HFFc6 (cell line): ENCODE measurements around the gene PCYT2. TPM values are rescaled to one million over a fixed set of nuclear protein-coding genes. Genes with fewer than 3 reads are reported as not detected.

Experiments used
- DNase-seq: peaks from one replicate; pipeline ENCODE4 v3.0.0-alpha.2; 2018
- H3K27ac Mint-ChIP-seq: 2 replicates; pipeline ENCODE4 v1.8.0; 2020; ENCODE audit warnings: mild to moderate bottlenecking, mixed read lengths
- H3K27me3 Mint-ChIP-seq: 2 replicates; pipeline ENCODE4 v1.8.0; 2021; ENCODE audit warnings: mild to moderate bottlenecking, moderate library complexity, mixed read lengths; ENCODE audit not compliant: insufficient read depth
- H3K36me3 Mint-ChIP-seq: 2 replicates; pipeline ENCODE4 v1.8.0; 2021; ENCODE audit warnings: low read depth, mixed read lengths
- H3K4me1 Mint-ChIP-seq: 2 replicates; pipeline ENCODE4 v1.8.0; 2020; ENCODE audit warnings: low read depth, mixed read lengths
- H3K4me3 Mint-ChIP-seq: 2 replicates; pipeline ENCODE4 v1.8.0; 2020; ENCODE audit warnings: mild to moderate bottlenecking, moderate library complexity, mixed read lengths
- H3K9me3 Mint-ChIP-seq: 2 replicates; pipeline ENCODE4 v1.8.0; 2020; ENCODE audit warnings: mild to moderate bottlenecking, mixed read lengths
- total RNA-seq, 6 experiments: library from RNA; stranded (reverse); fragmentation: NEBNext Ultra II Directional; extraction: Animal tissue kit (Norgen Biotek cat#: 25700); gene quantifications; 2 replicates in 1 of 6; 3 replicates in 5 of 6; pipeline ENCODE4 v1.2.3, GENCODE V29; 2021
- TF ChIP-seq, protein P1 (sequence below): fragments of 200-600 bp; sonication (generic); IDR thresholded peaks from 2 replicates; pipeline ENCODE4 v1.5.0; 2021; ENCODE audit warnings: antibody characterized with exemption, mild to moderate bottlenecking

Gene PCYT2
- total RNA-seq, 6 experiments from 2014 or later, result 33.2 to 45.8 (median 35.8) TPM

DNA sequence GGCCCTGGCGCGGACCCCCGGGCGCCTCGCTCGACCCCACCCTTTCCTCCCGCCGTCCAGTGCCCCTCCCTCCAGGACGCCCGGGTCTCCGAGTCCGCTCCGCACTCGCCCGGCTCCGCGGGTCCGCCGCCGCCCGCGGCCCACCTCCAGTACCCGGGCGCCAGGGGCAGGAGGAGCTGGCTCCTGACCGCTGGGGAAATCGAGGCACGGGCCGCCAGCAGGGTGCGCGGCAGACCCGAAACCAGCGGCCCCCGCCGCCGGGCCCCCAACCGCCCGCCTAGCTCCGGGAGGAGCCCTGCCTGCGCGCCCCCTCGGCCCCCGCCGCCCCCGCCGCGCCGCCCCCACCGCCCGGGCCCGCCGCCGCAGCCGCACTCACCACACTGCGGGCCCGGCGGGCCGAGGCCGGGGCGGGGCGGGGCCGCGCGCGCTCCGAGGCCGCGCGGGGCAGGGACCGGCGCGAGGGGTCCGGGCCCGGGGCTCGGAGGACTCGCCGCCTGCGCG, 16.0 kb upstream of the PCYT2 start:
- no peaks in the 10 kb centered on the region; the same call in 1 of the 2 replicates for H3K27me3 Mint-ChIP-seq
- peak overlapping the region; percentile 49 for H3K4me3 Mint-ChIP-seq
- H3K27ac Mint-ChIP-seq, result peak overlapping the region; percentile 46; the same call in 1 of the 2 replicates
- DNase-seq, result no peak
- no peaks in the 10 kb centered on the region for H3K36me3 Mint-ChIP-seq
- H3K4me1 Mint-ChIP-seq, result peaks cover 17% of the 10 kb centered on the region
- no peaks in the 10 kb centered on the region for H3K9me3 Mint-ChIP-seq
- TF ChIP-seq, protein P1, sequence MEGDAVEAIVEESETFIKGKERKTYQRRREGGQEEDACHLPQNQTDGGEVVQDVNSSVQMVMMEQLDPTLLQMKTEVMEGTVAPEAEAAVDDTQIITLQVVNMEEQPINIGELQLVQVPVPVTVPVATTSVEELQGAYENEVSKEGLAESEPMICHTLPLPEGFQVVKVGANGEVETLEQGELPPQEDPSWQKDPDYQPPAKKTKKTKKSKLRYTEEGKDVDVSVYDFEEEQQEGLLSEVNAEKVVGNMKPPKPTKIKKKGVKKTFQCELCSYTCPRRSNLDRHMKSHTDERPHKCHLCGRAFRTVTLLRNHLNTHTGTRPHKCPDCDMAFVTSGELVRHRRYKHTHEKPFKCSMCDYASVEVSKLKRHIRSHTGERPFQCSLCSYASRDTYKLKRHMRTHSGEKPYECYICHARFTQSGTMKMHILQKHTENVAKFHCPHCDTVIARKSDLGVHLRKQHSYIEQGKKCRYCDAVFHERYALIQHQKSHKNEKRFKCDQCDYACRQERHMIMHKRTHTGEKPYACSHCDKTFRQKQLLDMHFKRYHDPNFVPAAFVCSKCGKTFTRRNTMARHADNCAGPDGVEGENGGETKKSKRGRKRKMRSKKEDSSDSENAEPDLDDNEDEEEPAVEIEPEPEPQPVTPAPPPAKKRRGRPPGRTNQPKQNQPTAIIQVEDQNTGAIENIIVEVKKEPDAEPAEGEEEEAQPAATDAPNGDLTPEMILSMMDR, result no peak

DNA sequence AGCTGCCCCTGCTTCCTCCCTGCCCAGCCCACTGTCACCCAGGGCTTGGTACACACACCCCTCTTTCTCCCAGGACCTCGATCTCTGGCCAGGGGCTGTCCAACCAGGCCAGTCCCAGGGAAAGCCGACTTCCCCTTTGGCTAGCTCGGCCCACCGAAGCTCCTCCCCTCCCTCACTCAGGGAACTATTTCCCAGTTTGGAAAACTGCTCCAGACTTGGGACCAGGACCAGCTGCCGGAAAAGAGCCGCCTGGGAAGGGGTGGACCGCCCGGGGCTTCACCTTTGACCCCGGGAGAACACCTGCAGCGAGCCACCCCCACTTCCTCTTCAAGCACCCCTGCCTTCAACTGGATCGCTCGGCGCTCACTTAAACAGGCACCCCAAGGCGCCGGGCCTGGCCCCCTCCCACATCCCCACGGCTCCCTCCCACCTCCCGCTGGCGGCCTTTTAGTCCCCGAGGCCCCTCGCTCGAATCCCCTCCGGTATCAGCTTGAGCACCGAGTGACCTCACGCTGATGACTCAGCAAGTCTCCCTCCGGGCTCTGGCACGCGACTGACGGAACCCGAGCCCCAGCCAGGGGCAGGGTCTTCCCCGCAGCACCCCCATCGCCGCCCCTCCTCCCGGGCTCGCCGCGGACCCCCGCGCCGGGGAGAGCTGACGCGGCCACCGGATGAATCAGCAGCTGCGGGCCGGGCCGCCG, 15.4 kb upstream of the PCYT2 start:
- peak; percentile 75 for DNase-seq
- H3K36me3 Mint-ChIP-seq, result no peaks in the 10 kb centered on the region
- H3K4me1 Mint-ChIP-seq, result peaks cover 17% of the 10 kb centered on the region
- peak overlapping the region; percentile 88 for H3K27ac Mint-ChIP-seq
- no peaks in the 10 kb centered on the region for H3K9me3 Mint-ChIP-seq
- peak overlapping the region; percentile 91 for H3K4me3 Mint-ChIP-seq
- TF ChIP-seq, protein P1, result no peak
- H3K27me3 Mint-ChIP-seq, result no peaks in the 10 kb centered on the region; the same call in 1 of the 2 replicates

DNA sequence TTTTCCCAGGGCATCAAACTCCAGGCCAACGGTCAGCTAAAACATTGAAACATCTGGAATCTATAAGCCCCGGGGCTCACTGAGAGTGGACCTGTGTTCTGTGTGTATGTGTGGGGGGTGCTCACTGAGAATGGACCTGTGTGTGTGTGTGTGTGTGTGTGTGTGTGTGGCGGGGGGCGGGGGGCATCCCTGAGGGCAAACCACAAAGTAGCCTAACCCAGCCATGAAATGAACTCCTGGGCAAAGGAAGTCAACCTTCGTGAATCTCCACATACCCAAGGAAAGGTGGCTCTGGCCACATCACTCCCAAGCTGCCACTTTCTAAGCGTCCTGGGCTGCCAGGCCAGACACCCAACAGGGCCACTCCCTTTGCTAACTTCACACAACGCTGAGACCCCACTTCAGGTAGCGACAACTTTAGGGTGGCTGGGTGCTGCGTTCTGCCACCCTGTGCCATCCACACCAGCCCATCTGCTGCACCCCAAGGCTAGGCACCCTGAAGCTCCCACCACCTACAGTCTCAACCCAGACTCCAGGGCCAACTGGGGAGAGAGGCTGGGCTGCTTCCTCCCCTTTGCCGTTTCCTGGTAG, 14.8 kb upstream of the PCYT2 start:
- TF ChIP-seq, protein P1, result no peak
- peaks cover 4% of the 10 kb centered on the region; the same call in 1 of the 2 replicates for H3K36me3 Mint-ChIP-seq
- no peak for DNase-seq

DNA sequence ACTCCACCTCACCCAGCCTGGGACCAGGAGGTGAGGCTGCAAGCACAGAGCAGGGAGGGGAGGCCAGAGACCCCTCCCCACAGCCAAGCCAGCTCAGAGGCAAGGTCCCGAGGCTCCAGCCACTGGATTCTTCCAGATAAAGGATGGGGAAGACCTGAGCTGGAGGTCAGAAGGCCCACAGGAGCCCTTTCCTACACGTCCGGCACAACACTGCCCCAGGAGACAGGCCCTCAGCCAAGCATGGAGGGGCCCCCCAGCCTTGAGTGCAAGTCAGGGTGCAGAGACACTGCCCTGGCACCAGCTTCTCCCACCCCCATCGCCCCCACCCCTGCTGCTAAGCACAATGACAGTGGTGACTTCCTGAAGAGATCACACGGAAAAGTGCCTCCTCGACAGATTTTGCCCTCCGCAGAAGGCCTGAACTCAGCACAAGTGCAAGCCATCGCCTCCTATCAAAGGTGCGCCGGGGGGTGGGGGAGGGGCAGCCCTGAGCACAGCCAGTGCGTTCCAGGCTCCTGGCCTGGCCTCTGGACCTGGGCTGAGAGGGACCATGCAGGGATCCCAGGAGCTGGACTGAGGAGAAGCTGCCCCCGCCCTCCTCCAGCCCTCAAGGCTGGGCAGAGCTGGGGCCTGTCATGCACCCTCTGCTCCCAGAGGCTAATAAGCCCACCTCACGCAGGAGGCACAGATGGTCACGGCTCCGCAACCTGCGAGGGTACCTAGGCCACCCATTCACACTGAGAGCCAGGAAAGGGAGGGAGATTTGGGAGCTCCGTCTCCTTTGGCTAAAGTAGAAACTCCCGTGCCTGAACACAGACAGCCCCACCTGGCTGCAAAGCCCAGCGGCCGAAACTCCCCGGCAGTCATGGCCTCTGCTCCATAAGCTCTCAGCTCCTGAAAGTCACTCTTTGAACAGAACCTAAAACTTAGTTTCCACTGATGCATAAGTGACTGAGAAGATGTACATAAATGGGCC, 13.6 kb upstream of the PCYT2 start:
- peaks cover 23% of the 10 kb centered on the region for H3K4me1 Mint-ChIP-seq
- H3K36me3 Mint-ChIP-seq, result peaks cover 4% of the 10 kb centered on the region; the same call in 1 of the 2 replicates
- no peak for DNase-seq
- TF ChIP-seq, protein P1, result no peak
- peak overlapping the region; percentile 91 for H3K4me3 Mint-ChIP-seq
- no peaks in the 10 kb centered on the region for H3K9me3 Mint-ChIP-seq
- peak overlapping the region; percentile 90 for H3K27ac Mint-ChIP-seq
- H3K27me3 Mint-ChIP-seq, result no peaks in the 10 kb centered on the region; the same call in 1 of the 2 replicates

More for the DNA sequence above, 14.8 kb upstream of the PCYT2 start:
- no peaks in the 10 kb centered on the region; the same call in 1 of the 2 replicates for H3K27me3 Mint-ChIP-seq
- peak overlapping the region; percentile 91 for H3K4me3 Mint-ChIP-seq
- no peaks in the 10 kb centered on the region for H3K9me3 Mint-ChIP-seq
- H3K4me1 Mint-ChIP-seq, result peaks cover 22% of the 10 kb centered on the region
- peak overlapping the region; percentile 88 for H3K27ac Mint-ChIP-seq
